Body of pancreas (tissue), 4 donors: ENCODE measurements around the gene FOXK2. TPM values are rescaled to one million over a fixed set of nuclear protein-coding genes. Genes with fewer than 3 reads are reported as not detected.
"Not testable (repeated sequence)": the region's sequence is repeated elsewhere in the genome, so short reads cannot be mapped to it uniquely, and the experiment has no call there.

ENCODE experiments used
- ATAC-seq: fragments of 150-250 bp; one replicate; pipeline ENCODE4 v1.9.1; 2016
- DNase-seq, 4 donors: peaks; one replicate each; pipeline ENCODE4 v3.0.0-alpha.2; 2019
- H3K27ac ChIP-seq, 4 donors: fragments of 200-600 bp; sonication (generic); 1 replicate in 3 of 4; 2 replicates in 1 of 4; pipeline versions ENCODE4 v1.5.1 to v1.6.1; 2016 to 2019; ENCODE audit warnings: mild to moderate bottlenecking in 1 of 4, mixed read lengths in 1 of 4, moderate library complexity in 1 of 4
- H3K27me3 ChIP-seq, 2 donors: fragments of 200-600 bp; sonication (generic); one replicate each; pipeline ENCODE4 v1.6.0; 2016; ENCODE audit warnings: mild to moderate bottlenecking in 1 of 2
- H3K36me3 ChIP-seq, 2 donors: fragments of 200-600 bp; sonication (generic); replicated peaks in 1 of 2; 2 replicates each; pipeline ENCODE4 v1.5.1; 2016; ENCODE audit warnings: low read depth in 2 of 2; ENCODE audit not compliant: insufficient read depth in 1 of 2
- H3K4me1 ChIP-seq: fragments of 200-600 bp; sonication (generic); one replicate; pipeline ENCODE4 v1.6.0; 2016
- H3K4me3 ChIP-seq, 2 donors: fragments of 200-600 bp; sonication (generic); 1 replicate in 1 of 2; 2 replicates in 1 of 2; pipeline ENCODE4 v1.5.1; 2016 to 2019
- H3K9me3 ChIP-seq, 3 donors: fragments of 200-600 bp; sonication (generic); 1 replicate in 2 of 3; 2 replicates in 1 of 3; pipeline ENCODE4 v1.5.1; 2016
- CTCF ChIP-seq, 7 experiments: fragments of 450-650 bp in 4 of 7; fragments of 200-600 bp in 3 of 7; sonication (generic) in 3 of 7; IDR thresholded peaks; one replicate each; pipeline ENCODE4 v1.5.1; 2016 to 2019; ENCODE audit warnings: antibody characterized with exemption in 7 of 7
- POLR2A ChIP-seq, 3 donors: fragments of 450-650 bp; IDR thresholded peaks; one replicate each; pipeline ENCODE4 v1.6.1; 2016; ENCODE audit warnings: antibody characterized with exemption in 3 of 3, mild to moderate bottlenecking in 2 of 3
- WGBS, 2 donors: methylation state at CpG; one replicate each; pipeline ENCODE4 v1.1.5; 2017; 5-methylcytosine and 5-hydroxymethylcytosine counted together
- intact Hi-C: fragments of 100-400 bp; cut with DNase I; formaldehyde crosslinking; loops from one replicate; pipeline ENCODE4 v1.15.1; 2023
- total RNA-seq, 2 donors: library from RNA; depleted of rRNA; stranded (reverse); fragments of >200 nt; gene quantifications; one replicate each; pipeline ENCODE4 v1.1.0, GENCODE V29; 2016

Gene FOXK2
- total RNA-seq, 2 donors from 2014 or later: 10.6 to 25.1 TPM

- no peak for TF ChIP-seq POLR2A (IDR thresholded peaks at IDR 0.05)
- TF ChIP-seq CTCF (IDR thresholded peaks at IDR 0.05): no peak
- intact Hi-C loops: no loop called here
- DNase-seq: no peak
- ATAC-seq: no peak
- Histone ChIP-seq H3K4me1 (peaks cover 57% of the 10 kb centered on the region), H3K27me3 (no peaks in the 10 kb centered on the region), H3K27ac (peak overlapping the region in 2 of 4 donors; percentile 62), H3K36me3 (no peaks in the 10 kb centered on the region), H3K4me3 (no peak overlapping the region), H3K9me3 (no peaks in the 10 kb centered on the region)
- WGBS, 2 donors: 83% methylated on average over 12 to 13 of the region's 13 CpGs
These were observed 33.0 kb downstream of the FOXK2 start for GRCh38 chr17:82552580-82552979.

DNA sequence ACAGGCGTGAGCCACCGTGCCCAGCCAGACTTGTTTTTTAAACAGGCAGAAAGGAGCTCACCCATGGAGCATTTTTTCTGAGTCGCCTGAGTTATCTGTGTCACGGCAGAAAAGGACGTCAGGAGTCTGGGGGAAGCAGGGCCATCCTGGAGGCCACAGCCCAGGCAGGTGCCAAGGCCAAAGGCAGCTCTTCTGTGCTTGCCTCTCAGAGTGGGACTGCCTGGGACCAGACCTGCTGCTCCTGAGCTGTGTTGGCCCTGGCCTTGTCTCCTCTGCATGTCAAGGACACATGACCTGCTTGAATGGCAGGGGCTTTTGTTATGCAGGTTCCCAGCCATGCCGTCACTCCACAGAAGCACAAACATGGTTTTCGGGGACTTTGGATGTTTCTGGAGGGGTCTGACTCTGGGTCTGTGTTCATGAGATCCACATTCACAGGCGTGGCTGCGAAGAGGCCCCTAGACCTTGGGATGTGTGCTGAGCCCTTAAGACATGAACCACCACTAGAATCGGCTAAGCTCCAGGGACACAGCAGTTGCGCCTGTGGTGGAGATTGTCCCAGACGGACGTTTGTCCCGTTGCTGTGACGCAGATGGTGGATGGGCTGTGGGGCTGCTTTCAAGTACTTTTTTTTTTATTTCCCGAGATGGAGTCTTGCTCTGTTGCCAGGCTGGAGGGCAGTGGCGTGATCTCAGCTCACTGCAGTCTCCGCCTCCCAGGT, 33.8 kb downstream of the FOXK2 start:
- H3K27me3 ChIP-seq: no peaks in the 10 kb centered on the region
- ATAC-seq: peak; percentile 45
- intact Hi-C loops: no loop called here
- no peaks in the 10 kb centered on the region for H3K36me3 ChIP-seq
- peak overlapping the region in 3 of 4 donors; percentile 24 to 62 (median 62) for H3K27ac ChIP-seq
- H3K4me1 ChIP-seq: peaks cover 55% of the 10 kb centered on the region
- TF ChIP-seq POLR2A (IDR thresholded peaks at IDR 0.05) (no peak), CTCF (IDR thresholded peaks at IDR 0.05) (no peak)
- H3K4me3 ChIP-seq: no peak overlapping the region
- H3K9me3 ChIP-seq: no peaks in the 10 kb centered on the region
- WGBS, 2 donors: 42 to 58% methylated on average over 11 to 18 of the region's 18 CpGs
- DNase-seq: peak; percentile 45 to 65 (median 64)

- intact Hi-C loops: loop anchor here (5.0 kb wide), 1 partner anchor 205 kb away; no protein-coding TSS in a partner anchor
- H3K9me3 ChIP-seq: not testable (repeated sequence)
- WGBS, 2 donors: 67 to 88% methylated on average over 1 to 2 of the region's 2 CpGs
These were observed 38.0 kb downstream of the FOXK2 start for GRCh38 chr17:82557510-82557909.

GRCh38 chr17:82559566-82560251, 40.2 kb downstream of the FOXK2 start:
- H3K36me3 ChIP-seq: no peaks in the 10 kb centered on the region
- H3K4me1 ChIP-seq: peaks cover 29% of the 10 kb centered on the region
- no peak for DNase-seq
- H3K27me3 ChIP-seq: no peaks in the 10 kb centered on the region
- intact Hi-C loops: loop anchor here (5.0 kb wide), 1 partner anchor 207 kb away; no protein-coding TSS in a partner anchor
- H3K9me3 ChIP-seq: no peaks in the 10 kb centered on the region
- no peak overlapping the region for H3K4me3 ChIP-seq
- WGBS, 2 donors: 35 to 50% methylated on average over 11 of the region's 11 CpGs
- no peak overlapping the region for H3K27ac ChIP-seq
- TF ChIP-seq CTCF (IDR thresholded peaks at IDR 0.05) (no peak), POLR2A (IDR thresholded peaks at IDR 0.05) (no peak)
- peak; percentile 30 for ATAC-seq

More at GRCh38 chr17:82557510-82557909, 38.0 kb downstream of the FOXK2 start:
- H3K4me1 ChIP-seq: peaks cover 51% of the 10 kb centered on the region
- not testable (repeated sequence) for ATAC-seq, H3K4me3 ChIP-seq, H3K27ac ChIP-seq, DNase-seq, H3K36me3 ChIP-seq, H3K27me3 ChIP-seq

DNA sequence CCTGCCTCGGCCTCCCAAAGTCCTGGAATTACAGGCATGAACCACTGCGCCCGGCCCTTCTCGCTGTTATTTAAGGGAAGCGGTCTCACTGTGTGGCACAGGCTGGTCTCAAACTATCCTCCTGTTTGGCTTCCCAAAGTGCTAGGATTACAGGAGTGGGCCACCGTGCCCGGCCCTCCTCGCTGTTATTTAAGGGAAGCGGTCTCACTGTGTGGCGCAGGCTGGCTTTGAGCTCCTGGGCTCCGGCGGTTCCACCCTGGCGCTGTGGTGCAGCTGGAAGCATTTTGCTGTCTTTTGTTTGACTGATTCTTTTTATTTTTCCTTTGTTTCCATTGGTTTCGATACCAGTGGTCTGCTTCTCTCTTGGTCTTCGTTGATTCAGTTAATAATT, 40.7 kb downstream of the FOXK2 start:
- Histone ChIP-seq H3K36me3 (no peaks in the 10 kb centered on the region), H3K4me1 (peaks cover 24% of the 10 kb centered on the region), H3K27me3 (no peaks in the 10 kb centered on the region), H3K4me3 (no peak overlapping the region), H3K9me3 (no peaks in the 10 kb centered on the region), H3K27ac (no peak overlapping the region)
- intact Hi-C loops: no loop called here
- DNase-seq: no peak
- TF ChIP-seq CTCF (IDR thresholded peaks at IDR 0.05) (no peak), POLR2A (IDR thresholded peaks at IDR 0.05) (no peak)
- 89 to 92% methylated on average over 15 of the region's 15 CpGs for WGBS, 2 donors
- no peak for ATAC-seq
